Measurements from ENCODE around the gene IGFBP3. TPM values are rescaled to one million over a fixed set of nuclear protein-coding genes. Genes with fewer than 3 reads are reported as not detected.

Gene IGFBP3
- total RNA-seq, 1 donor from 2014 or later = 12.1 TPM

DNA sequence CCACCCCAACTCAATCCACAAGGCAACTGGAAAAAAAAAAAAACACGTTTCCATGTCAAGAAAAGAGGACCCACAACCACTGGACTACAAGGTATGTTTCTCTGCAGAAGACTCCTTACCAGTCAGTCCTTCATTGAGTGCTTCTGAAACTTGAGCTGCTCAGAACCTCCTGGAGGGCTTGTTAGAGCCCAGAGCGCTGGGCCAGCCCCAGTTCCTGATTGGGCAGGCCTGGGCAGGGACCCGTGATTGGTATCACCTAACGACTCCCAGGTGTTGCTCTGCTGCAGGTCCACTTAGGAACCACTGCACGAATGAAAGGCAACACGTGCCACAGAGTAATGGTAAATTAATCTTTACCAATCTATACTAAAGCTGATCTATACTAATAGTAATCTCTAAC, 47.7 kb downstream of the IGFBP3 start:
- H3K4me3 ChIP-seq (ENCODE audit: low read depth, low read length) = no peak overlapping the region
- no peaks in the 10 kb centered on the region for H3K27me3 ChIP-seq (ENCODE audit: control insufficient read depth, insufficient read depth, low read length)
- no peak for TF ChIP-seq CTCF (IDR thresholded peaks at IDR 0.05; ENCODE audit: insufficient read depth, low read length, severe bottlenecking)
- peak; percentile 26 for DNase-seq (ENCODE audit: low read depth)
- H3K36me3 ChIP-seq (ENCODE audit: control insufficient read depth, insufficient read depth, low read length) = no peaks in the 10 kb centered on the region
- no peak for FAIRE-seq

DNA sequence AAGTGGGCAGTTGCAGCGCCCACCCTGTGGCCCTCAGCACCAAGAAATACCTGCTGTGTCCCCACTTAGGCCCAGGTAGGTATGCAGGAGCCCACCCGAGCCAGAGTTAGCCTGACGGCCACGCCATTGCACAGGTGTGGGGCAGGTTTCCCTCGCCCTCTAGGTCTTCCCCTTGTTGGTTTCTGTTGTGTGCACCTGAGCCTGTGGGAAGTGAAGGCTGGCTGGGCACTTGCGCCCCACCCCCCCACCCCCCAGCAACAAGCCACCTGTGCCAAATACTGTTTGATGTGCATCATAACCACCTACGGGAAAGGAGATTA, 48.1 kb downstream of the IGFBP3 start, which contains the start of gene CCDC201:
Gene CCDC201 (minus strand): TSS at position 48 of the 320 bp plus-strand sequence. CDS start 75 bp downstream, outside the sequence.
- no peak for FAIRE-seq
- Histone ChIP-seq H3K36me3 (ENCODE audit: control insufficient read depth, insufficient read depth, low read length) (no peaks in the 10 kb centered on the region), H3K27me3 (ENCODE audit: control insufficient read depth, insufficient read depth, low read length) (no peaks in the 10 kb centered on the region), H3K4me3 (ENCODE audit: low read depth, low read length) (no peak within 1 kb of the TSS)
- no peak for TF ChIP-seq CTCF (IDR thresholded peaks at IDR 0.05; ENCODE audit: insufficient read depth, low read length, severe bottlenecking)
- no peak for DNase-seq (ENCODE audit: low read depth)

- DNase-seq (ENCODE audit: low read depth) (peak; percentile 15), FAIRE-seq (no peak)
- Histone ChIP-seq H3K27me3 (ENCODE audit: control insufficient read depth, insufficient read depth, low read length) (no peaks in the 10 kb centered on the region), H3K4me3 (ENCODE audit: low read depth, low read length) (no peak overlapping the region), H3K36me3 (ENCODE audit: control insufficient read depth, insufficient read depth, low read length) (no peaks in the 10 kb centered on the region)
- TF ChIP-seq CTCF (IDR thresholded peaks at IDR 0.05; ENCODE audit: insufficient read depth, low read length, severe bottlenecking) = peak; percentile 69
Observed at GRCh38 chr7:45872116-45873034, 48.7 kb downstream of the IGFBP3 start.

DNA sequence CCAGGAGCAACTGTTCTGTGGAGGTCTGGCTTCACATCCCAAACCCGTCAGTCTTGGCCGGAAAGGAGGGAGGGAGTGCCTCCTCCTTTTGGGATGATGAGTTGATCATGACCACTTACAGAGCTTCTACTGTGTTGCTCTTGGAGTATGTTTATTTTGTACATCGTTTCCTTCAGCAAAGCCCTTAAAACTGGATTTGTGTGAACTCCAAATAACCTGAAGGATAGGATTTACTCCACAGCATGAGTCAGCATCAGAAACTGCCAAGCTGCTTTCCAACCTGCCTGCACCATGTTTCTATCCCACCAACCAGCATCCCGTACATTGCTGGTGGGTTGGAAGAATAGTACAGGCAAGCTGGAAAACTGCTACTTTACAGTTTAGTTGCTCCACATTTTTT, 51.6 kb downstream of the IGFBP3 start:
- DNase-seq (ENCODE audit: low read depth) (peak; percentile 15), FAIRE-seq (no peak)
- Histone ChIP-seq H3K27me3 (ENCODE audit: control insufficient read depth, insufficient read depth, low read length) (peaks cover 2% of the 10 kb centered on the region), H3K4me3 (ENCODE audit: low read depth, low read length) (no peak overlapping the region), H3K36me3 (ENCODE audit: control insufficient read depth, insufficient read depth, low read length) (no peaks in the 10 kb centered on the region)
- no peak for TF ChIP-seq CTCF (IDR thresholded peaks at IDR 0.05; ENCODE audit: insufficient read depth, low read length, severe bottlenecking)

- Histone ChIP-seq H3K4me3 (ENCODE audit: low read depth, low read length) (no peak overlapping the region), H3K27me3 (ENCODE audit: control insufficient read depth, insufficient read depth, low read length) (peaks cover 2% of the 10 kb centered on the region), H3K36me3 (ENCODE audit: control insufficient read depth, insufficient read depth, low read length) (no peaks in the 10 kb centered on the region)
- DNase-seq (ENCODE audit: low read depth) (no peak), FAIRE-seq (no peak)
- no peak for TF ChIP-seq CTCF (IDR thresholded peaks at IDR 0.05; ENCODE audit: insufficient read depth, low read length, severe bottlenecking)
Observed at GRCh38 chr7:45867471-45867870, 53.6 kb downstream of the IGFBP3 start.
